A375 (cell line): ENCODE measurements around the gene NFATC1. TPM values are rescaled to one million over a fixed set of nuclear protein-coding genes. Genes with fewer than 3 reads are reported as not detected.

ENCODE experiments used
- small RNA-seq: library from RNA; depleted of rRNA; stranded (forward); fragments of <200 nt; gene quantifications from one replicate; pipeline ENCODE3, GENCODE V24; 2014
- total RNA-seq: library from RNA; depleted of rRNA; stranded (reverse); fragments of >200 nt; shearing (Covaris generic); gene quantifications from 2 replicates; pipeline ENCODE4 v1.2.3, GENCODE V29; 2014; rRNA removed

Gene NFATC1
- 2.7 and 5.0 TPM in 2 replicates for total RNA-seq

GRCh38 chr18:79395761-79396404, at the start of gene NFATC1:
TSS of gene NFATC1 (plus strand) at chr18:79395930. CDS start at chr18:79396225, 295 bp downstream.

Small RNA genes within 50 kb of the gene (small RNA-seq; reads per million reads assigned to genes)
- not detected for gene AC018445.2
